Central memory CD4-positive, alpha-beta T cell (primary cell): ENCODE measurements around the gene FAM9C.
"Not testable (repeated sequence)": the region's sequence is repeated elsewhere in the genome, so short reads cannot be mapped to it uniquely, and the experiment has no call there.

Experiments used
- DNase-seq: peaks from one replicate; pipeline ENCODE4 v3.0.0; 2022

FAM9C gene

DNA sequence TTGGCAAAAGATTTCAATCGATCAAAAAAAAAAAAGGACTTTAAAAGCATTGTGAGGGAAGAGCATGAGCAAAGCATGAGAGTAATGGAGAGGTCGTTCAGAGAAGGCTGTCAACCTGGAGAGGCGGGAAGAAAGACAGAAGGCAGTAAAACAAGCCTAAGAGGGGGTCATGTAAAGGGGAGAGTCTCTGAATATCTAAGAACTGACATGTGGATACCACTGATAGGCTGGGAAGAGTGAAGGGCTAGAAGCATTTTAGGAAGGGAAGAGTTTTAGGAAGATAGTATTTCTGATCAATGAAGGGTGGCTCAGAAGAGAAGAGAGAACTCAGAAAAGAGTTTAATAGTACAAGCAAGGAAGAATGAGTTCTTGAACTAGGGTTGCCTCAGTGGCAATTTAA, 7.5 kb downstream of the FAM9C start:
- DNase-seq: no peak

GRCh38 chrX:13033193-13033592, 11.2 kb downstream of the FAM9C start:
- no peak for DNase-seq

DNA sequence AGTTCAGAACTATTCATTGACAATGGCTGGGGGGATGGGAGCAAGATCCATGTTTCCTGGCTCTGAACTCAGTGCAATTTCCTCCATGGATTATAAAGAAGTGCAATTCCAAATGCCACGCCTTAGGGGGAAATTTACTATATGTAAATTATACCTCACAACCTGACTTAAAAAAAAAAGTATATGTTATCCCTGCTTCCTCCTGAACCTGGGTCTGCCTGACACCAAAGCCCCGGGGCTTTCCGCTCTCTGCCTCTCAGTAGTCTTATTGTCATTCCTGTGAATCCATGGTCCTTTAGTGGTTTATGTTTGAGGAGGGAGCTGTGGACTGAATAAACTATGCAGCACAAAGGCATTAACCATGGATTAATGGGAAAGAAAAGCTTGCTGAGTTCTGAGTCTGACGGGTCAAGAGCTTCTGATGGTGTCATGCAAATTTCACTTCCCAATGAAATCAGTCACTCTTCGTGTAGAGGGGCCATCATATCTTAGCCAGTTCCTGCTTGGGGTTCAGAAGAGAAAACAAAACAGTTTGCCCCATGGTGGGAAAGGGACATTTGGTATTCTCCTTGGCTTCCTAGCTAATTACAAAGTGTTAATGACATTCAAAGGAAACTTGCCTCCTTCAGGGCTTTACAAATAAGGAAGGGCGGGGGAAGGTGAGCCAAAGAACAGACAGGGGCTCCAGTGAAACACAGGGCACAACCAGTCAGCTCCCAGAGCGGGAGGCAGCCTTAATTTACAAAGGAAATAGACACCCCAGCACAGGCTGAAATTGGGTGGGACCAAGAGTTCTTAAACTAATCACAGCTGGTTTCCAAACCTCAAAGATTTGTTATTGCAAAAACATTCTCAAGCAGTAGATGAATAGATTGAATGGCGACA, 14.3 kb downstream of the FAM9C start:
- peak; percentile 31 for DNase-seq

DNA sequence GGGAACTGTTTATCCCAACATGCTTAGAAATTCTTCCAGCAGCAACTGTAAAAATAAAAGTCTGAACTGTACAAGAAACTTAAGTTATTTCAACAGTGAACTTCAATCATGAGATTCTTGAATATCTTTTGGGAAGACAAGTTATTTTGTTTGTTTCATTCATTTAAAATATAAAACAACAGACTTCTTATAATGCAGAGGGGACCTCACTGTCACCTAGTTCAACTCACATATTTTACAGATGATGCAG, 14.9 kb downstream of the FAM9C start:
- DNase-seq: no peak

DNA sequence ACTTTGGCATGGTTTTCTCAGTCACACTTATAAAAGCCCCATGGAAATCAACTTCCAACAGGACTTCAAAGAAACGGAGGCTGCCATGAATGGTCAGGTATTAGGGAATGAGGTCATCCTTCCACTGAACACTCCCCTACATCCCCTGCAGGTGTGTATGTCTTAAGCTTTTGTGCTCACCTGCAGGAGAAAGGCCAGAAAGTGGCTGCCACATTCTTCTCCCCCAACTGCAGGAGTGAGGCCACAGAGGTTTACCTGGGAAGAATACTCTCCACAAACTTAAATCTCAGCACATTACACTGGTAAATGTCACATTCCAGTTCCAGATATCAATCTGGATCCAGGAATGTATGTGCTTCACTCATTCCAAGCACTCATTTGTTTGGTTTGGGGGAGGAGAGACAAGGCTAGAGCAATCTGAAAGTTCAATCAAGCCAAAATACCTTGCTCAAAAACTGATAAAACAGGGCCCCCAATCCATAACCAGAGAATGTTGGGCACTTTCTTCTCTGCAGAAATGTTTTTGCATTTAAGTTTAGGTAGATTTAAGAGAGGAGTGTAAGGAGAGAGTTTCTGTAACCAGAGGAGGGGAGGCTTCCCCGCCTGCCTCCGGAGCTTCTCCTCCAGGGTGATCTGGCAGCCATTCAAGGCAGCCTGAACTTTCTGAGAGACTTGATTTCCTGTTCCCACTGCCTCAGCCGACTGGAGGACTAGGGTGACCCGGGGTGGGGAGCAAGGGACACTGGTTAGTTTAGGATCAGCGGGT, 15.4 kb downstream of the FAM9C start:
- no peak for DNase-seq

- peak; percentile 24 for DNase-seq
Measured at GRCh38 chrX:13026877-13027652, 17.4 kb downstream of the FAM9C start.

- no peak for DNase-seq
Measured at GRCh38 chrX:13024986-13025385, 19.4 kb downstream of the FAM9C start.

DNA sequence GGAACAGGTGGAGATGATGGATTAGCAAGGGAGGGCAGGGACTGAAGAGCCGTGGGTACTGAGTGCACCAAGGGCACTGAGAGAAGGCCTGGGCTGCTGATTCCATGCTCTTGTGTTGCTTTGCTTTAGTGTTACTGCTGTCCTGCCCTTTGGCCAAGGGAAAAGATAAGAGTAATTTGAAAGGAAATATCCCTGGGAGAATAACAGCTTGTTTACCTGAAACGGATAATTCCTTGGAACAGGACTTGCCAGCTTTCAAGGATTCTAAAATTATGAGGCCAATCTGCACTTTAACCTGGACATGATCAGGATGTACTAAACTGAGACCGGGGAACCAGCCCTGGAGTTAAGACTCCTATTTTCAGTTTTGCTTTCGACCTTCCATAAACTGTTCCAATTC, 20.4 kb downstream of the FAM9C start:
- DNase-seq: no peak

DNA sequence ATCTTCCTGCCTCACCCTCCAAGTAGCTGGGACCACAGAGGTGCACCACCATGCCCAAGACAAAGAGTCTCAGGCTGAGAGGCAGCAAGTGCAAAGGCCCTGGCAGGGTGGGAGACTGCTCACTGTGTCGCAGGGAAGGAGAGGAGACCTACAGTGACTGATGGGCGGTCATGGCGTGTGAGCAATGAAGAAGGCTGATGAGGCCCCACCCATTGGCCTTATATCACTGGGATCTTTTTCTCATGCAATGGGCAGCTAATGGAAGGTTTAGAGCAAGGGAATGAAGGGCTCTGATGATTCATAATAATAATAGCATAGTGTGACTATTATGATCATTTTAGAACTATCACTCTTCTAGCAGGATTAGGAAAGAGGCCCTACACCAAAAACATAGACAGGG, 20.9 kb downstream of the FAM9C start:
- DNase-seq: no peak

DNA sequence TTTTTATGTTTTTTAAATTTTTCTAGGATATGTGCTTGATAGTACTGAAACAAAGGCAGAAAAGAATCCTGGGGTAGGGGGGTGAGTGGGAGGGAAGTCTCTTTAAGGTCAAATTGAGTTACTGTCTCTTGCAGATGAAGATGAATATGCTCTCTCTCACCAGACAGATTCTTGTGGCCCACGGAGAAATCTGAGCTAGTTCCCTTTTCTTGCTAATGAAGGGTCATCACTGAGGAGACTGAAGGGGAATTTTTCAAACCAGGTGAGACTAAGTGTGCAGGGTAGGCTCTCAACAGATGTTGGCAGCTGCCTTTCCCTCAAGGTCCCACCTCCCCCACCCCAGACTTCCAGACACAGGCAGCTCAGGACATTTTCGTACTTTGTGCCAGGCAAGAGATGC, 21.5 kb downstream of the FAM9C start:
- no peak for DNase-seq

DNA sequence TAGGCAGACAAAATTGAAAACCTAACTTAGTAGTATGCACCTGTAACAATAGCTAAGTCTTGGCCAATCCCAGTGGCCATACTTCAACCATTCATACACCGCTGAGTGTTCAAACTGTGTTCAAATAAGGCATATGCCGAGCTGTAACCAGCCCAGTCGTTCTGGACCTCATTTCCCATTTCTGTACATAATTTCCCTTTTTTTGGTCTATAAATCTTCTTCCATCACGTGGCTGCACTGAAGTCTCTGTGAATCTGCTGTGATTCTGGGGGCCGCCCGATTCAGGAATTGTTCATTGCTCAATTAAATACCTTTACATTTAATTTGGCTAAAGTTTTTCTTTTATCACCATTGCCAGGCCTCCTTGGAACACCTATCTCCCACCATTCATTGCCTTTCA, 27.7 kb downstream of the FAM9C start:
- DNase-seq: not testable (repeated sequence)

DNA sequence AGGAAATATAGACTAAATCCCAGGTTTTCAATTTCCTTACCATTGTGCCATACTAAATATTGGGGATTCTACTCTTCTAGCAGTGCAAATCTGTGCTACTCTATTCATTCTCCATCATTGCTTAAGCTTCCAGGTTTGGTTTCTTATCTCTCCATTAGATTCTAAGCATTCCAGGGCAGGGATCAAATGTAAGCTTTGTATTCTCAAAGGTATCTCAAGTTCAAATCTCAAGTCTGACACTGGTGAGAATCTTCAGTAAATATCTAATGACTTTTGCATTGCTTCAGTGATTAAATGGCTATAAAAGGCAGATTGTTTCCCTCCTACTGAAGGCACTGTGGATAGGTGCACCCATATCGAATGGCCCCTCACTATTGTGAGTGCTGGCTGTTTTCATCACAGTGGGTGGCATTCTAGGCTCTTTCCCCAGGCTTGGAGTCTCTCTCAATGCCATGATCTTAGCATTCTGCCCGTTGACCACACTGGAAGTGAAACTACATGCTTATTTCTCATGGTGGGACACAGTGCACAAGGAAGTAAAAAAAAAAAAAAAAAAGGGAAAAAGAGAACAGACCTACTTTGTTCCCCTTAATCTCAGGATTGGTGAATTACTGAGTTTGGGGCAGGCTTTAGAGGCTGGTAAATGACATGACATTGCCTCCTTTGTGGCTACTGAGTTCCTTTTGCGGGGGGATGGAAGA, 28.7 kb downstream of the FAM9C start:
- DNase-seq: no peak

GRCh38 chrX:13014111-13015096, 30.0 kb downstream of the FAM9C start:
- DNase-seq: no peak

GRCh38 chrX:13013363-13014110, 30.9 kb downstream of the FAM9C start:
- DNase-seq: no peak

DNA sequence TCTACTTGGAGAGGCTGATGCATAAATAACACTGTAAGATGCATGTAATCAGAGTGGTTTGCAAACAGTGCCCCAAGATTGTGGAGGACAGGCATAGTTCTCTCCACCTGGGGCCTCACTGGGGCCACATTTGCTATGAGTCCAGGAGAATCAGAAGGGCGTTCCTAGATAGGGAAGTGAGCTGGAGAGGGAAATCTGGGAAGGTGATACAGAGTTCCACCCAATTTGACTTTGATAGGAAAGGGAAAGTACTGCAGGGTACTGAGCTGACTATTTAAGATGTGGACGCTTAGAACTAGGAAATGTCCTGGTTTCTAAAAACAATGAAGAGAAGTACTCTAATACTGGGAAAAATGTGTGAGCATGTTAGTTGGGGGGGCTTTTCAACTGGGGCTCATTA, 33.9 kb downstream of the FAM9C start:
- no peak for DNase-seq

GRCh38 chrX:13009844-13010243, 34.6 kb downstream of the FAM9C start:
- no peak for DNase-seq

GRCh38 chrX:13009273-13009672, 35.1 kb downstream of the FAM9C start:
- no peak for DNase-seq

DNA sequence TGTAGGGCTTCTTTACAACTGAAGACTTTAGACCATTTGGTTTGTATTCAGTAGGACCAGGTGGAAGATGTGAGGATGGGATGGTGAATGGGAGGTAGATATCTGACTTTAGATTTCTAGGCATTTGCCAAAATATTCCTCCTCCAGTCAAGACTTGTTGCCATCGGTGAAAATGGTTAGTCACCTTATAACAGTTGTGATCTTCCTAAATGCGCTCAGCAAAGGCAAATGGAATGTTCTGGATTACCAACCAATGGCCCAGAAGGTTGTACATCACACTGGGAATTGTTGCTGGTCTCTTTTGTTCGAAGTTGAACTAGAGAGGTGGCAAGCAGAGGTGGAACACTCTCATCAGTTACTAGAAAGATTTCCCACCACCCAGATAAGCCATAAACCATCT, 35.6 kb downstream of the FAM9C start:
- no peak for DNase-seq

- no peak for DNase-seq
Measured at GRCh38 chrX:13008189-13008533, 36.3 kb downstream of the FAM9C start.

- no peak for DNase-seq
Measured at GRCh38 chrX:13007519-13008188, 36.8 kb downstream of the FAM9C start.
